GM19025 (cell line): ENCODE data around the gene TMCO6.
A peak's percentile ranks its signal among the peaks of the same experiment; 100 is the strongest.
"Not testable (repeated sequence)": the region's sequence is repeated elsewhere in the genome, so short reads cannot be mapped to it uniquely, and the experiment has no call there.

Experiments
- ATAC-seq: cut with Tn5 transposase; IDR thresholded peaks from one replicate; pipeline ENCODE4 v1.9.1; 2021; ENCODE audit warnings: mild to moderate bottlenecking, low read depth, moderate library complexity; ENCODE audit not compliant: unreplicated experiment

The TMCO6 gene

DNA sequence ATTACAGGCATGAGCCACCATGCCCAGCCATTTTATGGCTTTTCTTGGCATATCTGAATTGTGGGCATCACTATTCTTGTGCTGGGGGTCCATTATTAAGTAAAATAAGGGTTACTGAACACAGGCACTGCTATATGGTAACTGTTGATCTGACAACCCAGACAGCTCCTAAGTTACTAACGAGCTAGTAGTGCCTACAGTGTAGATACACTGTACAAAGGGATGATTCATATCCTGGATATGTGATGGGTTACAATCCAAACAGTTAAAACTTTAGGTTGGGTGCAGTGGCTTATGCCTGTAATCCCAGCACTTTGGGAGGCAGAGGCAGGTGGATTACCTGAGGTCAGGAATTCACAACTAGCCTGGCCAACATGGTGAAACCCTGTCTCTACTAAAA lies 10.5 kb upstream of the TMCO6 start:
- ATAC-seq, result no peak

DNA sequence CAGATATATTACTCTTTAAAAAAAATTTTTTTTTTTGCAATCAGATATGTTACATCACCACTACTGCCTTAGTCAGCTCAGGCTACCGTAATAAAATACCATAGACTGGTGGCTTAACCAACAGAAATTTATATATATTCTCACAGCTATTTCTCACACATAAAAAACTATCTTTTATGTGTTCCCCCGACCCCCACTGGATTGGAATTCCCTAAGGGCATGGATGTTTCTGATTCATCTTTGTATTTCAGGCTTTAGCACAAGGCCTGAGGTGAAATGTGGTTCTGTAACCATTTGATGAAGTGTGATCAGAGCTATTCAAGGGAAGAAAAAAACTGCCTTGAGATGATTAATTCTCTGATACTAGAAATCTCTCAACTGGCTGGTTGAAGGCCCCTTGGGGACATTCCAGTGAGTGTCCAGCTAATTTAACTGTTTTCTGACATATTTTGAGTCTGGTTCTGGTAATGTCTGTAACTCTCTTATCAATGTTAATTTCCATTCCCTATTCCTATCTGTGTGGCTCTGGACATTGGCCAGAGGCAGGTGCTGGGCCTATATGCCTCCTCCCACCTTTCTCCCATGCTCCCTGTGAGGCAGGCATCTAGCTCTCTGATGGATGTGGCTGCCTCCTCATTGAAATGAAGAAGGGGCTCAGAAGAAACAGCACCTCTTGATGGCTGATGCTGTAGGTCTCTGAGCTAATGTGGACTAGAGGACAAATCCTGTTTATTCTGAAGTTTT lies 8.8 kb upstream of the TMCO6 start:
- ATAC-seq, result no peak

DNA sequence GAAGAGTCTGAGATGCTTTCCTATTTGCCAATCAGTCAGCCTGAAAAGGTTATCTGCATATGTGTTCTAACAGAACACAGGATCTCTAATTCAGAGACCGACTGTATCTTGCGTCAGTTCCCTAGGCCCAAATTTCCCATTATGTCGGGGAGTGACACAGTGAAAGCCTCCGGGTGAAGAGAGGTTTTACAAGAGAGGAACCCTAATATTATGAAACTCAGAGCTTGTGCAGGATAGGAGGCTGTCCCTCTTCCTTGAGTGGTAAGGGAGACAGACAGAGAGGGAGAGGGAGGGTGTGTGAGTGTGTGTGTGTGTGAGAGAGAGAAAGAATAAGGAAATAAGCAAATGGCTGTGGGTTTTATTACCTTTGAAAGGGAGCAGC lies 8.2 kb upstream of the TMCO6 start:
- ATAC-seq, result no peak

DNA sequence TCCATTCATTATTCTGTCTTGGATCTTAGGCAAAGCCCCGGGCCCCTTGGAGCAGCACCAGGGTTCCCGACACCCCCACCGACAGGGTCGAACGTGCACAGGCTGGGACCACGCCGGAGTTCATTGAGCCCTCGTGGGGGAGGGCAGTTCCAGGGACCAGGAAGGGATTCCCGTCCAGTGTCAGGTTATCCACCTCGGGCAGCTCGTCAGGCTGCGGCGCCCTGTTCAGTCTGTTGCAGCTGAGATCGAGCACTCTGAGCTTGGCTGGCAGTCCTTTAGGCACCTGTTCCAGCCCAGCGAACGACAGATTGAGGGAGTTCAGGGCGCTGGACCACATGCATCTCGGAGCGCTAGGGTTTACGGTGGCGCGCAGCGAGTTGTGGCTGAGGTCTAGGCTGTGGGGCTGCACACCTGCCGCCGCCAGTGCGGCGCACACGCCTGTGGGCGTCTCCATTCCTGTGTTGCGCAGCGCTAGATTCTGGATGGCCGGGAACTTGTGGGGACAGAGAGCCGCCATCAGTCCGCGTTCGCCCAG lies 7.4 kb upstream of the TMCO6 start:
- peak; percentile 30 for ATAC-seq

DNA sequence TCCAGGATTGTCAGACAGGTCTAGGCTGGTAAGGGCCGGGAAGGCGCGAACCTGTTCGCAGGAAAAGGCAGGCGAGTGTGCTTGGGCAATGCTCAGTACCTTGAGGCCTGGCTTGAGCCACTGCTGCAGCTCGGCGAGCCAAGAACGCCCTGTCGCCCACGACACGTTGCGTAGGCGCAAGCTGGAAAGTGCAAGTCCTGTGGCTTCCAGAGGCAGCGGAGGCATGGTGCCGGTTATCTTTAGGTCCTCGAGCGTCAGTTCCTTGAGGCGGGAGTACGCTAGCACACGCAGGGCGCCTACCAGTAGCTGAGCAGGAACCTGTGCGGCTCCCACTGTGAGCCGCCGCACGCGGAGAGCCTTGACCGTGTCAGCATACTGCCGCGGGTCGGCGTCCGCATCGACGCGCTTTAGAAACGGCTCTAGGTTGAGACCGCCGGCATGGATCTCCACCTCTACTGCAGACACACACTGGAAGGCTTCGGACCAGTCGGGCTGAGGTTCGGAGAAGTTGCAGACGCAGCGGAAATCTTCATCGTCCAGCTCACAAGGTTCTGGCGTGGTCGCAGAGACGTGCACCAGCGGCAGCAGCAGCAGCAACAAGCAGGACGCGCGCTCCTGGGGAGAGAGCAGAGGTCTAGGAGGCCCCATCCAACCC lies 6.8 kb upstream of the TMCO6 start:
- ATAC-seq, result peak; percentile 54

DNA sequence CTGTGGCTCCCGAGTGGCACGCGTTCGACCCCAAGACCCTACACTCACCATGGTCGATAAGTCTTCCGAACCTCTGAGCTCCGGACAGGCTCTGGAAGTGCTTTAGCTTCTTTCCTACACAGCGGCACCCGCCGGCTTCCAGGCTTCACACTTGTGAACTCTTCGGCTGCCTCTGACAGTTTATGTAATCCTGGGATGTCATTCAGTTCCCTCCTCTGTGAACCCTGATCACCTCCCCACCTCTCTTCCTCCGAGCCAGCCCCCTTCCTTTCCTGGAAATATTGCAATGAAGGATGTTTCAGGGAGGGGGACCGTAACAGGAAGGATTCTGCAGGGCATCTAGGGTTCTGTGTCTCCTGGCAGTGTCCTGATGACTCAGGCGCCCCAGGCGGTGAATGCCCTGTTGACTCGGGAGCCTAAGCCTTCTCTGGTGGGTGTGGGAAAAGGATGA lies 6.2 kb upstream of the TMCO6 start, which contains the start of gene CD14:
TSS of gene CD14 (minus strand) at position 155 of the 451 bp plus-strand sequence. CDS start at position 51, 104 bp downstream.
- ATAC-seq, result no peak

DNA sequence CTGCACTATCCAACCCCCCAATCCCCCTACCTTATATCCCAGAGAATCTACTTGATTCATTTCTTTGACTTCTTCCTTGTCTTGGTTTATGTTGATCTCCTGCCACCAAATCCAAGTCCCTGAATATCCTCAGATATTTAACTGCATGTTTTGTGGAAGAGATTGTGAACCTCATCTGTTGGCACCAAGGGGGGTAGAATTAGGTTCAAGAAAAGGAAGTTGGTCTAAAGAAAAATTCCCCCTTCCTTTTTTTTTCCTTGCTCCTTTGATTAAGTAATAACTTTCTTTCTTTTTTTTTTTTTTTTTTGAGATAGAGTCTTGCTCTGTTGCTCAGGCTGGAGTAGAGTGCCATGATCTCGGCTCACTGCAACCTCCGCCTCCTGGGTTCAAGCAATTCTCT lies 5.8 kb upstream of the TMCO6 start:
- no peak for ATAC-seq

DNA sequence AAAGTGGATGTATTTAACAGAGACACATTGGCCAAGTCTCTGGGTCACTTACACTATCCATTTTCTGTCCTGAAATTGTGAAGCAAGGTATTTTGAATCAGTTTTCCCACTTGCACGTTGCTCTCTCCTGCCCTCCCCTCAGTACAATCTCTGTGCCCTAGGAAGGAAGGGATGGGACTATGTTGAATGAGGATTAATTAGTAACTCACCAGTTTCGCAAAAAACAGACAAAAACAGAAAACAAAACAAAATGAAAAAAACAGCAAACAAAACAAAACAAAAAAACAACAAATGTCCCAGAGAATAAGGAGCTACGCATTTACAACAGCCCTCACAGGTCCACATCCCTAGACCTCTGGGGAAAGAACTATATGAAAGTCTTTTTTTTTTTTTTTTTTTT lies 5.1 kb upstream of the TMCO6 start:
- no peak for ATAC-seq

DNA sequence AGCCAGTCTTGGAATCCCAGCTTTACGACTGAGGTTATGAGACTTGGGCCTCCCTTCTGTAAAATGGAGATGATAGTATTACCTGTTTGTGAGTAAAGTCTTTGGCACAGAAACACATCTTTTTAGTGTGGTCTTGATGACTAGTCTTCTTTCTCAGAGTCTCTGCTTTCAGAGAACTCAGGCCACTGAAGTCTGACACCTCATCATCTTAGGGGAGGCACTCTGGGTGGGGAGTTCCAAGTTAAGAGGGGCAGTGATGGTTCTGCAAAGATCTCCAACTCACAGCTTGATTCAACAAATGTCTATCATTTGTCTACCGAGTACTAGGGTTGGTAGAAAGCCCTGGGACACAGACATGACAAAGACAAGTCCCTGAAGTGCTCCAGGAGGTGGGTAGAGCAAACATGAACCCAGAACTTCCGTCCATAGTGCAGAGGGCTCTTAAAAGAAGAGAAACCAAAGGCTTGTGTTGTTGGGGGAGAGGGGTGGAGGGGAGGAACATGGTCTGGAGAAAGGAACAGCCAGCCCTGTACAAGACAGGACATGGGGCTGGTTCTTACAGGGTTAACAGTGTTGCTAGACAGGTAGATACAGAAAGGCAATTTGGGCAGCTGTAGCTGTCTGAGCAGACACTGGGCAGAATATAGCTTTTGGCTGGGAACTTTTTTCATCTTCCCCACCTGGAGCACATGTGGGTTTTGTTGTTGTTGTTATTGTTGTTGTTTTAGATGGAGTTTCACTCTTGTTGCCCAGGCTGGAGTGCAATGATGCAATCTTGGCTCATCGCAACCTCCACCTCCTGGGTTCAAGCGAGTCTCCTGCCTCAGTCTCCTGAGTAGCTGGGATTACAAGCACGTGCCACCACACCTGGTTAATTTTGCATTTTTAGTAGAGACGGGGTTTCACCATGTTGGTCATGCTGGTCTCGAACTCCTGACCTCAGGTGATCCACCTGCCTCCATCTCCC lies 3.7 kb upstream of the TMCO6 start:
- no peak for ATAC-seq

DNA sequence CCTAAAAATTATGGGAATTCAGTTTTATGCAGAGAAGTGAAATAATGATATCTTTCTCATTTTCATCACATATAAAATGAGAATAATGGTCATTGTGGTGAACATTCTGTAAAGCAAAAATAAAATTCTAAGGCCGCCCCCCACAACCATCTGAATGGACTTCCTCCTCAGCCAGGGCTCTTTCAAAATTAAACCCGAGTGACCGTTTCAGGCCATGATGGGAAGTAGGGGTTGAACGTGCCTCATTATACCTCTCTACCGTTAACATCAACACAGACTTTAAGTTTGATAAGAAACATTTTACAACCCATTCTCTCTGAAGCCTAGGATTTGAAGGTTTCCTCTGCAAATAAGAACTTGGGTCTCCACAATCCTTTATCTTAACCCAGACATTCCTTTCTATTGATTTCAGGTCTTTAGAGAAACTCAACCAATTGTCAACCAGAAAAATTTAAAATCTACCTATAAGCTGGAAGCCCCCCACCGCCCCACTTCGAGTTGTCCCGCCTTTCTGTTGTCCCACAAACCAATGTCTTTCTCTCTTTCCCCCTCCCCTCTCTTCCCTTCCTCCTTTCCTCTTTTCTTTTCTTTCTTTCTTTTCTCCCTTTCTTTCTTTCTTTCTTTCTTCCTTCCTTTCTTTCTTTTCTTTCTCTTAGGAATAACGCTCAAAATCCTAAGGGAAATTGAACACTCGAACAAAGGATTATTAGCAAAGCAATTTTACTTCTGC lies 1.7 kb upstream of the TMCO6 start:
- ATAC-seq, result no peak

DNA sequence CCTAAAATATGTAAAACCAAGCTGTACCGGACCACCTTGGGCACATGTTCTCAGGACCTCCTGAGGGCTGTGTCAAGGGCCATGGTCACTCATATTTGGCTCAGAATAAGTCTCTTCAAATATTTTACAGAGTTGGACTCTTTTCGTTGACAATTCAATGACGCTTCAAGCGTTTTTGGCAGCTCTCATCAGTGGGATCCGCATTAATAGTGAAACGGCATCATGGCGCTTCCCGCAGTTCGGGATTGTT lies 428 bp upstream of the TMCO6 start:
- not testable (repeated sequence) for ATAC-seq

DNA sequence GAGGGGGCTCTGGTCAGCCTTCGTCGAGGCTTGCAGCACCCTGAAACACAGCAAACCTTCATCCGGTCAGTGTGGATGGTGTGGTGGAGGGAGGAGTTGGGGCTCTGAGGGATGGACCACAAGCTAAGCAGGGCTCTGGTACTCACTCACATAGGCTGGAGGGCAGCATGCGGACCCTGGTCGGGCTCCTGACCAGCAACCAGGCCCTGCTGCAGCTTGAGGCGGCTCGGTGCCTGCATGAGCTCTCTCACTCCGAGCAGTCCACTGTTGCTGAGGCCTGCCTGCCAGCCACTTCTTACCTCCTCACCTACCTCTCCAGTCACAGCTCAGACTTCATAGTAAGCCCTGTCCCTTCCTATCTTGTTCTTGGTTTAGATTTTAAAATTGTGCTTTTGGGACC lies 2.5 kb downstream of the TMCO6 start:
- no peak for ATAC-seq

DNA sequence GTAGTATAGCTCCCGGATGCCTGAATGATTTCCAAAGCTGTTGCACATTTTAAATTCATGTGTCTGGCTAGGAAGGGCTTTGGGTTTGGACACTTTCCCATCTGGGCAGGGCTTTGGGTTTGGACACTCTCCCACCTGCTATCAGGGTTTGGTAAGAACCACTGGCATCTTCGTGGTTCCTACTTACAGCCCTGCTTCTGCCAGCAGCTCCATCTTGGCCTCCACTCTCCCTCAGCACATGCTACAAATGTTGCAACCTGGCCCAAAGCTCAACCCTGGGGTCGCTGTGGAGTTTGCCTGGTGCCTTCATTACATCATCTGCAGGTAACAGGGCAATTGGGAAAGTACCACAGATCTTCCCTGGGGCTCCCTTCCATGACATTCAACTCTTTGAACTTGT lies 3.5 kb downstream of the TMCO6 start:
- ATAC-seq, result no peak

DNA sequence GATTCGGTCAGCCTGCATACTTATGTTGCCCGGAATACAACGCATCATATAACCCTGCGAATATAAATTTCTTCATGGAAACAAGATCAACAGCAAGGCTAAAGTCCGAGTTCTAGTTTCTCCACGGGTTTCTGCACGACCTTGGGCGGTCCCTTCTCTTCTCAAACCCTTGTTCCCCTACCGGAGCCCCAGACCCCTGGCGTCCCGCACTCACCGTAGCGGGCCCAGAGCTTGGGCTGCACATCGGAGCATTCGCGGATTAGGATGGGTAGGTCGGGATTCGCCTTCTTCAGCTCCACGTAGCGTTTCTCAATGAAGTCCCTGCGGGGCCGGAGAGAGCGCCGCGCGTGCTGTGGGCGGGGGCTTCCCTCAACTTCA lies 7.8 kb downstream of the TMCO6 start:
- ATAC-seq, result peak; percentile 39

DNA sequence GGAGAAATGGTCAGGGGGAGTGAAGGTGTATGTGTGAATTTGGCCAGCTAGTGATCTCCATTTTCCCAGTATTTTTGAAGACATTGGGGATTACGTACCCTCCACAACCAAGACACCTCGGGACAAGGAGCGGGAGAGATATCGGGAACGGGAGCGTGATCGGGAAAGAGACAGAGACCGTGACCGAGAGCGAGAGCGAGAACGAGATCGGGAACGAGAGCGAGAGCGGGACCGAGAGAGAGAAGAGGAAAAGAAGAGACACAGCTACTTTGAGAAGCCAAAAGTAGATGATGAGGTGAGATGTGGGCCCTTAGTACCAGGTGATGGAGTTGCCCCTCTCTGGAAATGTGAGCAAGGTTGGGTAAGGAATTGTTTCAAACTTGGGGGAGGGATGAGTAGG lies 19.6 kb downstream of the TMCO6 start:
- ATAC-seq, result no peak

DNA sequence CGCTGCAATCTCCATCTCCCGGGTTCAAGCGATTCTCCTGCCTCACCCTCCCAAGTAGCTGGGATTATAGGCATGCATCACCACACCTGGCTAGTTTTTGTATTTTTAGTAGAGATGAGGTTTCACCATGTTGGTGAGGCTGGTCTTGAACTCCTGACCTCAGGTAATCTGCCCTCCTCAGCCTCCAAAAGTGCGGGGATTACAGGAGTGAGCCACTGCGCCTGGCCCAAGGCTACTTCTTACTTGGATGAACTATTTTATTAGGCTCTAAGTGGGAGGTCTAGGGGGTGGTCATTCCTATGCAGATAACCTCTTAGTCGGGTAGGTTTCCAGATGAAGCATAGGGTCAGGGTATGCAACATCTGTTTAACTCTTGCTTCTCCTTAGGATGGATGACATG lies 21.1 kb downstream of the TMCO6 start:
- ATAC-seq, result not testable (repeated sequence)

DNA sequence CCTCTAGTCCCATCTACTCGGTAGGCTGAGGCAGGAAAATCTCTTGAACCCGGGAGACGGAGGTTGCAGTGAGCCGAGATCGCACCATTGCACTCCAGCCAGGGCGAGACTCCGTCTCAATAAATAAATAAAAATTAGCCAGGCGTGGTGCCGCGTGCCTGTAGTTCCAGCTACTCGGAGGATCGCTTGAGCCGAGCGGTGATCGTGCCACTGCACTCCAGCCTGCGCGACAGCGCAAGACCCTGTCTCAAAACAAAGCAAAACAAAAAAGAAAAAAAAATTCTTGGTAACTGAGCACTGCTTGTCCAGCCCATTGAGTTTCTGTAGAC lies 24.7 kb downstream of the TMCO6 start:
- no peak for ATAC-seq

DNA sequence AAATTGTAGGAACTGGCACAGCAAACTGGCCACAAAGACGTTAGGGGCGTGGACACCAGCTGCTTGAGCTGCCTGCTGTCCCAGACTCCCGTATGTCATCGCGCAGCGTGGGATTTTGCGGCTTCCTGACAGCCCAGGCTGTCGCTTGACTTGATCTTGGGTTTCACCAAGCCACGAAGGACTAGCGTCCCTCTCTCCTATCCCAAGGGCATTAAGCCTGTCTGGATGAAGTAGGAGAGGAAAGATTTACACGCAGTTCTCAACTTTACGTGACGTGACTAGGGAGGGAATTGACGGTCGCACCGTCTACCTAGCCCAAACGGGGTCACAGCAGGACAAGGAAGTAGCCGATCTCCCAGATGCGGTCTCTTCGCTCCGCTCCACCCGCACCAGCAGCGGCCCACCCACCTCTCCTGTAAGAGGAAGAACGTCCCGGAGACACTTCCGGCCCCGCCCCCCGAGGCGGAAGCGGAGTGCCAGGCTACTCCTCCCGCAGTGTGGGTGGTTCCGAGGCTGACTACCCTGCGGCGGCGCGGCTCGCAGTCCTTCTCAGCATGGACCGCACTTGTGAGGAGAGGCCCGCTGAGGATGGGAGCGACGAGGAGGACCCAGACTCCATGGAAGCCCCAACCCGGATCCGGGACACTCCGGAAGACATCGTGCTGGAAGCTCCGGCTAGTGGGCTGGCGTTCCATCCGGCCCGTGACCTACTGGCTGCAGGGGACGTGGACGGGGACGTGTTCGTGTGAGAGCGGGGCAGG lies 25.3 kb downstream of the TMCO6 start, which contains the start of gene WDR55:
TSS of gene WDR55 (plus strand) at position 546 of the 761 bp plus-strand sequence. CDS start at position 555, 9 bp downstream.
- ATAC-seq, result peak; percentile 97

DNA sequence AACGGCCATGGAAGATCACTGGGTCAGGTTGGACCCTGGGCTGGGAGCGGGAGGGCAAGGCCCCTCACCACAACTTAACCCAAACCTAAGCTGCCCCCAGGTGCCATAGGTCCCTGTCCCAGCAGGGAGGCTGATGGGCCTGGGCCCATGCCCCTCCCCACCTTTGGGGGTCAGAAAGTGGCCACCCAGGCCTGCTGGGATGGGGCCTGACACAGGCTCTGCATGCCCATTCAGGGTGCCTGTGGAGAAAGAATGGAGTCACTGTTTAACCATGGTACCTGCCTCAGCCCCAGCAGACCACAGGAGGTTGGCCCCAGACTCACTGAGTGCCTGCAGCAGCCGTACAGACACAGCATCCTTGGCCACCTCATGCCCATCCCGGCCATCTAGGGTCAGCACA lies 31.8 kb downstream of the TMCO6 start:
- not testable (repeated sequence) for ATAC-seq
